ENCODE data around the gene ARID1A.

GRCh38 chr1:26693599-26694572, 1.9 kb upstream of the ARID1A start:
- TF ChIP-seq, protein P1, sequence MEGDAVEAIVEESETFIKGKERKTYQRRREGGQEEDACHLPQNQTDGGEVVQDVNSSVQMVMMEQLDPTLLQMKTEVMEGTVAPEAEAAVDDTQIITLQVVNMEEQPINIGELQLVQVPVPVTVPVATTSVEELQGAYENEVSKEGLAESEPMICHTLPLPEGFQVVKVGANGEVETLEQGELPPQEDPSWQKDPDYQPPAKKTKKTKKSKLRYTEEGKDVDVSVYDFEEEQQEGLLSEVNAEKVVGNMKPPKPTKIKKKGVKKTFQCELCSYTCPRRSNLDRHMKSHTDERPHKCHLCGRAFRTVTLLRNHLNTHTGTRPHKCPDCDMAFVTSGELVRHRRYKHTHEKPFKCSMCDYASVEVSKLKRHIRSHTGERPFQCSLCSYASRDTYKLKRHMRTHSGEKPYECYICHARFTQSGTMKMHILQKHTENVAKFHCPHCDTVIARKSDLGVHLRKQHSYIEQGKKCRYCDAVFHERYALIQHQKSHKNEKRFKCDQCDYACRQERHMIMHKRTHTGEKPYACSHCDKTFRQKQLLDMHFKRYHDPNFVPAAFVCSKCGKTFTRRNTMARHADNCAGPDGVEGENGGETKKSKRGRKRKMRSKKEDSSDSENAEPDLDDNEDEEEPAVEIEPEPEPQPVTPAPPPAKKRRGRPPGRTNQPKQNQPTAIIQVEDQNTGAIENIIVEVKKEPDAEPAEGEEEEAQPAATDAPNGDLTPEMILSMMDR (IDR thresholded peaks at IDR 0.05) = no peak
- no peak for TF ChIP-seq POLR2A (IDR thresholded peaks at IDR 0.05)

All from uterus (tissue), 2 donors.